H1 (cell line): ENCODE data around the gene SSR2. TPM values are rescaled to one million over a fixed set of nuclear protein-coding genes. Genes with fewer than 3 reads are reported as not detected.

Experiments used
- CBX5 ChIP-seq: fragments of 300-800, 300-1000 bp; sonication (generic); IDR thresholded peaks from 2 replicates; pipeline ENCODE4 v1.7.1; 2016; ENCODE audit warnings: antibody characterized with exemption, low read length, low read depth
- CBX8 ChIP-seq: fragments of 300-800, 300-1000 bp; sonication (generic); IDR thresholded peaks from 2 replicates; pipeline ENCODE4 v1.7.1; 2016; ENCODE audit warnings: low read depth, low read length, borderline replicate concordance
- CREB1 ChIP-seq: IDR thresholded peaks from 2 replicates; pipeline ENCODE4 v1.6.1; 2012; ENCODE audit warnings: inconsistent platforms
- GTF2F1 ChIP-seq: IDR thresholded peaks from 2 replicates; pipeline ENCODE4 v1.6.1; 2012; ENCODE audit warnings: low read depth, low read length, improper control_type of control experiment, borderline replicate concordance
- JUN ChIP-seq: IDR thresholded peaks from 2 replicates; pipeline ENCODE4 v1.6.1; 2011; ENCODE audit warnings: low read depth, mild to moderate bottlenecking, improper control_type of control experiment, low read length
- JUND ChIP-seq: IDR thresholded peaks from 2 replicates; pipeline ENCODE4 v1.6.1; 2011; ENCODE audit warnings: mild to moderate bottlenecking, improper control_type of control experiment, low read length
- KDM1A ChIP-seq: fragments of 200-600, 300-600 bp; sonication (generic); IDR thresholded peaks from 2 replicates; pipeline ENCODE4 v1.7.1; 2016; ENCODE audit warnings: mild to moderate bottlenecking, low read length, borderline replicate concordance
- KDM4A ChIP-seq: IDR thresholded peaks from one replicate; pipeline ENCODE4 v1.7.1; 2012; ENCODE audit warnings: low read depth, mild to moderate bottlenecking, moderate library complexity, low read length, inconsistent platforms; ENCODE audit not compliant: severe bottlenecking
- MAFK ChIP-seq: IDR thresholded peaks from 2 replicates; pipeline ENCODE4 v1.6.1; 2012; ENCODE audit warnings: low read depth, mild to moderate bottlenecking, improper control_type of control experiment, low read length
- POLR2AphosphoS5 ChIP-seq: IDR thresholded peaks from 2 replicates; pipeline ENCODE4 v1.6.1; 2011; ENCODE audit warnings: low read depth, low read length
- POU5F1 ChIP-seq: IDR thresholded peaks from 2 replicates; pipeline ENCODE4 v1.6.1; 2011; ENCODE audit warnings: low read depth, mild to moderate bottlenecking, low read length, moderate library complexity
- RAD21 ChIP-seq, 2 experiments: IDR thresholded peaks in 1 of 2; conservative IDR thresholded peaks in 1 of 2; 2 replicates each; pipeline ENCODE4 v1.6.1; 2011; ENCODE audit warnings: low read depth in 2 of 2, low read length in 2 of 2, improper control_type of control experiment in 1 of 2, inconsistent platforms in 1 of 2, mild to moderate bottlenecking in 1 of 2, moderate library complexity in 1 of 2
- RFX5 ChIP-seq: IDR thresholded peaks from 2 replicates; pipeline ENCODE4 v1.6.1; 2011; ENCODE audit warnings: low read depth, low read length, improper control_type of control experiment, borderline replicate concordance
- RXRA ChIP-seq: IDR thresholded peaks from 2 replicates; pipeline ENCODE4 v1.6.1; 2011; ENCODE audit warnings: low read depth, mild to moderate bottlenecking, low read length, moderate library complexity; ENCODE audit not compliant: insufficient read depth
- SP1 ChIP-seq: IDR thresholded peaks from 2 replicates; pipeline ENCODE4 v1.6.1; 2011; ENCODE audit warnings: low read depth, low read length
- SP2 ChIP-seq: IDR thresholded peaks from 2 replicates; pipeline ENCODE4 v1.6.1; 2012; ENCODE audit warnings: mild to moderate bottlenecking, low read length, inconsistent platforms
- TAF7 ChIP-seq: optimal IDR thresholded peaks from 2 replicates; pipeline ENCODE3; 2011; ENCODE audit warnings: low read depth, mild to moderate bottlenecking, inconsistent platforms, low read length, moderate library complexity, borderline replicate concordance
- TCF12 ChIP-seq: IDR thresholded peaks from 2 replicates; pipeline ENCODE4 v1.6.1; 2011; ENCODE audit warnings: low read depth, mild to moderate bottlenecking, low read length
- ZNF274 ChIP-seq: IDR thresholded peaks from 2 replicates; pipeline ENCODE4 v1.7.0; 2012; ENCODE audit warnings: low read length, borderline replicate concordance; ENCODE audit errors: extremely low read depth
- polyA plus RNA-seq, 7 experiments: library from polyadenylated mRNA; depleted of rRNA in 3 of 7; stranded (reverse) in 5 of 7; unstranded in 2 of 7; fragments of >200 nt in 5 of 7; fragments of 200-250 nt in 2 of 7; gene quantifications; 1 replicate in 5 of 7; 2 replicates in 1 of 7; 4 replicates in 1 of 7; pipeline versions ENCODE4 v1.2.1 to v1.2.3, GENCODE V29; 2011 to 2013; ENCODE audit warnings: missing spikeins in 2 of 7, mixed read lengths in 2 of 7
- total RNA-seq: library from RNA; stranded (reverse); fragmentation: NEBNext Ultra II Directional; extraction: Animal tissue kit (Norgen Biotek cat#: 25700); gene quantifications from 2 replicates; pipeline ENCODE4 v1.2.1, GENCODE V29; 2021
- TF ChIP-seq, protein P1 (sequence below): IDR thresholded peaks from 2 replicates; pipeline ENCODE4 v1.6.1; 2012; ENCODE audit warnings: inconsistent platforms
- TF ChIP-seq, protein P2 (sequence below): IDR thresholded peaks from 2 replicates; pipeline ENCODE4 v1.6.1; 2011; ENCODE audit warnings: low read depth, mild to moderate bottlenecking, low read length; ENCODE audit not compliant: insufficient read depth

SSR2 gene
- total and polyA plus RNA-seq, 2 of the 8 experiments (the other 6 are each of a cell fraction or from before 2014, with no cell fraction given): 190 to 648 TPM

DNA sequence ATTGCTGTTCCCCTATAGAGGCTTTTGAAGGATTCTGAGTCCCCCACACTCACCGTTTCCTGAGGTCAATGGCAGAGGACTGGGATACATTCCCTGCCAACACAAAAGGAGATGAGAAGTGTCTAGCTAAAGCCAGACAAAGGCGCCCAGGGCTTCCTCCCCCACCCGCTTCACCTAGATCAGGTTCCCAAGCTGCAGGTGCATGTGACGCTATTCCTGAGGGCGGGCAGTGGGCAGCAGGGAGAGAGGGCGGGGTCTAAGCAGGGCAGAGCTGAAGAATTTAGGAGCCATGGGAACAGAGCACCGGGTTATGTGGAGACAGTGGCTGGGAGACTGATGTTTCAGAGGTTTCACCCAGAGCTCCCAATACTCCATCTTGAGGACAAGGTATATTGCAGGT is 36.4 kb downstream of the SSR2 start (continued):
- no peak for TF ChIP-seq KDM4A
- TF ChIP-seq CBX8: no peak
- TF ChIP-seq TCF12: peak; percentile 96
- no peak for TF ChIP-seq MAFK
- TF ChIP-seq GTF2F1: no peak
- no peak; a peak in 1 of 4 replicates for TF ChIP-seq RAD21 (IDR thresholded peaks at IDR 0.05 in 1 of 2, conservative IDR thresholded peaks at IDR 0.05 in 1 of 2; ENCODE audit: low read depth in 2 of 2, low read length in 2 of 2)
- TF ChIP-seq SP2: no peak
- no peak for TF ChIP-seq POU5F1
- 0 out of 2 replicates have a peak, but pooled peaks have one; percentile 6 for TF ChIP-seq JUND
- TF ChIP-seq, protein P1, sequence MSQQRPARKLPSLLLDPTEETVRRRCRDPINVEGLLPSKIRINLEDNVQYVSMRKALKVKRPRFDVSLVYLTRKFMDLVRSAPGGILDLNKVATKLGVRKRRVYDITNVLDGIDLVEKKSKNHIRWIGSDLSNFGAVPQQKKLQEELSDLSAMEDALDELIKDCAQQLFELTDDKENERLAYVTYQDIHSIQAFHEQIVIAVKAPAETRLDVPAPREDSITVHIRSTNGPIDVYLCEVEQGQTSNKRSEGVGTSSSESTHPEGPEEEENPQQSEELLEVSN: no peak
- TF ChIP-seq SP1: no peak; the same call in 1 of the 2 replicates
- no peak for TF ChIP-seq RFX5
- TF ChIP-seq, protein P2, sequence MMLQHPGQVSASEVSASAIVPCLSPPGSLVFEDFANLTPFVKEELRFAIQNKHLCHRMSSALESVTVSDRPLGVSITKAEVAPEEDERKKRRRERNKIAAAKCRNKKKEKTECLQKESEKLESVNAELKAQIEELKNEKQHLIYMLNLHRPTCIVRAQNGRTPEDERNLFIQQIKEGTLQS: no peak
- no peak for TF ChIP-seq JUN
- no peak for TF ChIP-seq KDM1A
- TF ChIP-seq RXRA: no peak
- TF ChIP-seq CREB1: peak; percentile 63; the same call in 1 of the 2 replicates
- TF ChIP-seq TAF7: no peak
- TF ChIP-seq ZNF274: no peak
- TF ChIP-seq POLR2AphosphoS5: peak; percentile 51; the same call in 1 of the 2 replicates
- TF ChIP-seq CBX5: no peak
